Measurements from ENCODE around the gene SLC47A1.

DNA sequence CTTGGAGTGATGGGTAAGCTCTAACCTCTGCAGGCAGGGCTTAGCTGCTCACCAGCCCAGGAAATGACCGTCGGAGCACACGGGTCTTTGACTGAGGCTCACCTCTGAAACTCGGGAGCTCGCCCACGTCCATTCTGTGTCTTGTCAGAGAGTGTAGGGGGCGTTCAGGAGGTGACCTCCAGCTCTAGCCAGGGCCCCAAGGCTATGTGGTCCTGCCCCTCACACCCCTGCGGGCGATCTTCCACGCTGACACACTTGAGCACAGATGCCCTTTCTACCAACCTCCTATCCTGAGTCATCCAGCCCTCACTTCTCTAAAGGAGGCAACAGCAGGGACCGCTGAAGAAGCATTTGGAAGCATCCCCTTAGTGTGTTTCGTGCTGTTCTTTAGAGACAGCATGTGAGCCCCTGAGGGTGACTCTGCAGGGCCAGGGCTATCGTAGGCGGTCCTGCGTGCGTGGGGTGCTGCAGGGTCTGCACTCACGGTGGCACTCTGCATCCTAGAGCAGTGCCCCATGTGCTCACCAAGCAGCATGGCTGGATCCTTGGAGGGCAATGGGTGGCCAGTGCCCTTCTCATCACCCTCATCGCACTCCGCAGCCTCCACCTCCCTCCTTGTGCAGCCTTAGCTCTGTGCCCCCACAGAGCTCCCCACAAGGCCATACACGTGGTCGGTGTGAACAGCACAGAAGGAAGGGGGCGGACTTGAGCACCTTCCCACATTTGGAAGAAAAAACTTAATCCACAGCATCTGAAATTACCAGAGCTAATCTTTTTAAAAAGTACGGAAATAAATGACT is 33.8 kb downstream of the SLC47A1 start:
- no peak for TF ChIP-seq ZKSCAN8 (CRISPR knock-in tag; IDR thresholded peaks at IDR 0.05; ENCODE audit: borderline replicate concordance)
- no peak for TF ChIP-seq NR2C2 (CRISPR knock-in tag; IDR thresholded peaks at IDR 0.05; ENCODE audit: borderline replicate concordance)
- TF ChIP-seq HNRNPLL (IDR thresholded peaks at IDR 0.05; ENCODE audit: low read depth, low read length, poor library complexity, severe bottlenecking): no peak
- TF ChIP-seq, protein P1, sequence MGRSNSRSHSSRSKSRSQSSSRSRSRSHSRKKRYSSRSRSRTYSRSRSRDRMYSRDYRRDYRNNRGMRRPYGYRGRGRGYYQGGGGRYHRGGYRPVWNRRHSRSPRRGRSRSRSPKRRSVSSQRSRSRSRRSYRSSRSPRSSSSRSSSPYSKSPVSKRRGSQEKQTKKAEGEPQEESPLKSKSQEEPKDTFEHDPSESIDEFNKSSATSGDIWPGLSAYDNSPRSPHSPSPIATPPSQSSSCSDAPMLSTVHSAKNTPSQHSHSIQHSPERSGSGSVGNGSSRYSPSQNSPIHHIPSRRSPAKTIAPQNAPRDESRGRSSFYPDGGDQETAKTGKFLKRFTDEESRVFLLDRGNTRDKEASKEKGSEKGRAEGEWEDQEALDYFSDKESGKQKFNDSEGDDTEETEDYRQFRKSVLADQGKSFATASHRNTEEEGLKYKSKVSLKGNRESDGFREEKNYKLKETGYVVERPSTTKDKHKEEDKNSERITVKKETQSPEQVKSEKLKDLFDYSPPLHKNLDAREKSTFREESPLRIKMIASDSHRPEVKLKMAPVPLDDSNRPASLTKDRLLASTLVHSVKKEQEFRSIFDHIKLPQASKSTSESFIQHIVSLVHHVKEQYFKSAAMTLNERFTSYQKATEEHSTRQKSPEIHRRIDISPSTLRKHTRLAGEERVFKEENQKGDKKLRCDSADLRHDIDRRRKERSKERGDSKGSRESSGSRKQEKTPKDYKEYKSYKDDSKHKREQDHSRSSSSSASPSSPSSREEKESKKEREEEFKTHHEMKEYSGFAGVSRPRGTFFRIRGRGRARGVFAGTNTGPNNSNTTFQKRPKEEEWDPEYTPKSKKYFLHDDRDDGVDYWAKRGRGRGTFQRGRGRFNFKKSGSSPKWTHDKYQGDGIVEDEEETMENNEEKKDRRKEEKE (IDR thresholded peaks at IDR 0.05): no peak
